Thyroid gland (tissue), 4 donors: Measurements from ENCODE around the gene RNU6-1.

Experiments
- POLR2A ChIP-seq, 2 donors: fragments of 450-650 bp; IDR thresholded peaks; one replicate each; pipeline ENCODE4 v1.6.1; 2017; ENCODE audit warnings: antibody characterized with exemption in 2 of 2, mild to moderate bottlenecking in 2 of 2, moderate library complexity in 1 of 2
- TF ChIP-seq, protein P1 (sequence below), 6 experiments: fragments of 200-600 bp in 3 of 6; fragments of 450-650 bp in 3 of 6; sonication (generic) in 3 of 6; IDR thresholded peaks; one replicate each; pipeline ENCODE4 v1.5.1; 2016 to 2019; ENCODE audit warnings: antibody characterized with exemption in 6 of 6, mild to moderate bottlenecking in 2 of 6, inconsistent platforms in 1 of 6, moderate library complexity in 1 of 6

- TF ChIP-seq POLR2A (IDR thresholded peaks at IDR 0.05), result no peak
- TF ChIP-seq, protein P1, sequence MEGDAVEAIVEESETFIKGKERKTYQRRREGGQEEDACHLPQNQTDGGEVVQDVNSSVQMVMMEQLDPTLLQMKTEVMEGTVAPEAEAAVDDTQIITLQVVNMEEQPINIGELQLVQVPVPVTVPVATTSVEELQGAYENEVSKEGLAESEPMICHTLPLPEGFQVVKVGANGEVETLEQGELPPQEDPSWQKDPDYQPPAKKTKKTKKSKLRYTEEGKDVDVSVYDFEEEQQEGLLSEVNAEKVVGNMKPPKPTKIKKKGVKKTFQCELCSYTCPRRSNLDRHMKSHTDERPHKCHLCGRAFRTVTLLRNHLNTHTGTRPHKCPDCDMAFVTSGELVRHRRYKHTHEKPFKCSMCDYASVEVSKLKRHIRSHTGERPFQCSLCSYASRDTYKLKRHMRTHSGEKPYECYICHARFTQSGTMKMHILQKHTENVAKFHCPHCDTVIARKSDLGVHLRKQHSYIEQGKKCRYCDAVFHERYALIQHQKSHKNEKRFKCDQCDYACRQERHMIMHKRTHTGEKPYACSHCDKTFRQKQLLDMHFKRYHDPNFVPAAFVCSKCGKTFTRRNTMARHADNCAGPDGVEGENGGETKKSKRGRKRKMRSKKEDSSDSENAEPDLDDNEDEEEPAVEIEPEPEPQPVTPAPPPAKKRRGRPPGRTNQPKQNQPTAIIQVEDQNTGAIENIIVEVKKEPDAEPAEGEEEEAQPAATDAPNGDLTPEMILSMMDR (IDR thresholded peaks at IDR 0.05), result no peak
Measured at GRCh38 chr15:67808821-67809220, 31.0 kb downstream of the RNU6-1 start.
